T-helper 2 cell treated with Interferon-gamma antibody and Interleukin-4, amounts not matched to agents 100 ng/mL and 5 ng/mL, for 36 hours (primary cell): ENCODE data around the gene BORCS6. TPM values are rescaled to one million over a fixed set of nuclear protein-coding genes. Genes with fewer than 3 reads are reported as not detected.

Source experiments
- intact Hi-C: fragments of 100-400 bp; cut with micrococcal nuclease; formaldehyde crosslinking; loops from one replicate; pipeline ENCODE4 v1.15.1; 2023
- total RNA-seq: library from RNA; stranded (reverse); gene quantifications from 2 replicates; pipeline ENCODE4 v1.2.3, GENCODE V29; 2022

The BORCS6 gene
- total RNA-seq, 1 donor from 2014 or later, result 11.6 TPM

DNA sequence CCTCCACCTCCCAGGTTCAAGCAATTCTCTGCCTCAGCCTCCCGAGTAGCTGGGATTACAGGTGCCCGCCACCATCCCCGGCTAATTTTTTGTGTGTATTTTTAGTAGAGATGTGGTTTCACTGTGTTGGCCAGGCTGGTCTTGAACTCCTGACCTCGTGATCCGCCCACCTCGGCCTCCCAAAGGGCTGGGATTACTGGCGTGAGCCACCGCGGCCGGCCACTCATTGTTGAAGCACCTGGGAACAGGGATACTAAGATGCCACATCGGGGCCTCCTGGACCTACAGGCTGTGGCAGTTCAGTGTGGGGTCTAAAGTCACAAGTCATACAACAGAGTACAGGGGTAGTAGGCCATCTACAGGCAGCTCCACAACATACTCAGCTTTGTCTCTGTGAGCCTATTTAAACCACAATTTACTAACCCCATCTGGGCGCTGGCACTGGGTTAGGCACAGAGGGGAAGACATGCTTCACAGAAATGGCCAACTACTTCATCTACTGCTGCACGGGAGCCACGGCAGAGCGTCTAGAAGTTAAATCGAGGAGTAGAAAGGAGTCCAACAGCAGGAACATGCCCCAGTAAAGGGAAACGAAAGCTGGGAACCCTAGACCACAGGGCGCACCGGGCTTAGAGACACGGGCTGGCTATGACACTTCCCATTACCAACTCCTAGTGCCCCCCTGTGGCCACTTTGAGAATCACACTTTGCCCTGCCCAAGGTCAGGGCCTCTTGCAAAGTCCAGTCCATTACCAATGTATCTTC, 31.5 kb downstream of the BORCS6 start:
- intact Hi-C loops, result loop anchor here (10.0 kb wide), 2 partner anchors 274 to 924 kb away; partner anchors contain the start of genes CHD3, DVL2 and PHF23

DNA sequence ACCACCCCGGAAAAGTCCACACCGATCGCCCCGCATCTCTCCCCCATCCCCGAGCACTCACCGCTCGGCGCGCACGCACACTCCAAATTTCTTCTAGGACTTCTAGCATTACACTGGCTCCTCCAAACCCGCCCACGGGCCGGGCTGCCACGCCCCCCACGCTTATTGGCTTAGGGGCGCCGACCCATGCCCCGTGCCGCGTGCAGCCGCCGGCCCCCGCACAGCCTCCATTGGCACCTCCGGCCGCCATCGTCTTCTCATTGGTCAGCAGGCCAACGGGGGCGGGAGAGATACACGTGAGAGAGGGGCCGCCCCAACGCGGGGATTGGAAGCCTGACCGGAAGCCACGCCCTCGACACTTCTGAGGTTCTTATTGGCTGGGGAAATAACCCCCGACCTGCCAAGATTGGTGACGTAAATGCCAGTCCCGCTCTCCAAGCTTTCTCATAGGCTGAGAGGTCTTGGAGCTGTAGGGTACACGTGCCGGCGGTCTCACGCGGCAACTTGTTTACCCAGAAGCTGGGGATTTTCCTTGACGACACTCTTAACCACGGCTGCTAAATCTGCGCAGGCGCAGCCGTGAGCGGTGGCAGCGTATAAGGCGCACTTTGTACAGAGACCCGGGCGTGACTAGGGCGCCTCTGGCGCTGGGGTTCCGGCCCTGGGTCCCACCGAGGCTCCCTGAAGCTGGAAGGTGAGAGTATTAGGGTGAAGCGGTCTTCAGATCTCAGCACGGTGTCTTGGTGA, 33.6 kb downstream of the BORCS6 start:
- intact Hi-C loops, result loop anchor here (1.0 to 10.0 kb wide), 10 partner anchors 16 to 922 kb away; partner anchors contain the start of genes CHD3, CTC1, DVL2 and PHF23

DNA sequence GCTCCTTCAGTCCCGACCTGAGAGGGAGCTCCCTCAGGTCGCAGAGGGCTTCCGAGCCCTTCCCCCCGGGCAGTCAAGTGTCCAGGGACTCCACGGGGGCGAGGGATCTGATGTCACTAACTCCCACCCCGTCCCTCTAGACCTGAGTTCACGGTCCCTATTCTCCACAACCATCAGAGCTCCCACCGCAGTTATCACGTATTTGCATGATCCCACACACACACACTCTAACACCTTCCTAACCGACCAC, 34.1 kb downstream of the BORCS6 start:
- intact Hi-C loops, result loop anchor here (1.0 to 10.0 kb wide), 10 partner anchors 17 to 921 kb away; partner anchors contain the start of genes CHD3, CTC1, DVL2 and PHF23

DNA sequence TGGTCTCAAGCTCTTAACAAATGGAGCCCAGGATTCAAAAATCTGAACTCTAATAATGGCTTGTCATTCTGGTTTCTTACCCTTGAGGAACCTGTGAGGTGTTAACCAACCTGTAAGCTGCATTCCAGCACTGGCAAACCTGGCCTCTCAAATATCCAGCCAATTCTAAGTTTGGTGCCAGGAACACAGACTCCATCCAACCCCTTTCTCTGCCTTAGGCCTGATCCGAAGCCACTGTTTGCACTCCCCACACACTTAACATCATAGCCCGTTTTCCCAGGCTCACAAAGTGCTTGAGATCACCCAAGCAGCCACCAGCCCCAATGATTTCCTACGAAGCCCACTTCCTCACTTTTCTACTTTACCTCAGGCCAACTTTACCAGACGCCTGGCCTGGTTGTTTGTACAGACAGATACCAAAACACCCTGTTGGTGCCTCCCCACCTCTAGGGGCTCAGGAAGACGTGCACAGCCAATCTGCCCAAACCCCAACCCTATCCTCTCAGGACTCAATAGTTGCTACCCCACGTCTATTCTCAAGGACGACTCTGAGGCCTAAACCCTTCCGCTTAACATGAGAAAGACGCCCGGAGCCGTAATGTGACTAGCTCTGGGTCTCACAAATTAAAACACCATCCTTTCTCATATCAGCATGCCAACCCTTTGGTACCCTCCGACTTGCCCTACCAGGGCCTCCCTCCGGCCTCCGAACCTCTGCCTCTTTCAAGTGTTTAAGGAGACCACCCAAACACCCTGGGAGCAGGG, 34.6 kb downstream of the BORCS6 start:
- intact Hi-C loops, result loop anchor here (10.0 kb wide), 2 partner anchors 271 to 921 kb away; partner anchors contain the start of genes CHD3, DVL2 and PHF23

DNA sequence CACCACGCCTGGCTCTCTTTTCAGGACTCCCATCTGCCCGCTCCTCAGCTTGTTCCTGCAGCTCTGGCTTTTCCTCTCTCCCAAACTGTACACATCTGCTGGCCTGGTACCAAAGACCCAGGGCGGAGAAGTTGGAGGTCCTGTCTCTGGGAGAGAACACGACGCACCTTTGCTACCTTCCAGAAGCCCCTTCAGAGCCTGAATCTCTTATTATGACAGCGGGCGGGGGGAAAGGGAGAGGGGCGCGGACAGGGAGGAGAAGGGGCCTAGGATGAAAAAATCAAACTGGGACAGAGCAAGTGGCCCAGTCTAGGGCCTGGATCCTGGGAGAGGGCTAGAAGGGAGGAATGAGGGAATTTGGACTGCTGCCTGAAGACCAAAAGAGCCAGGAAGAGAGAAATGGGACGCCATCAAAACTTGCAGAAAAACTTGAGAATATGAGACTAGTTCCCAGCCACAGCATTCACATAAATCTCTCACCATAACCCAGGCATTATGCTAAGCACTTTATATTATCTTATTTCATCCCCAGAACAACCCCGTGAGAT, 35.3 kb downstream of the BORCS6 start:
- intact Hi-C loops, result loop anchor here (10.0 kb wide), 2 partner anchors 270 to 920 kb away; partner anchors contain the start of genes CHD3, DVL2 and PHF23

DNA sequence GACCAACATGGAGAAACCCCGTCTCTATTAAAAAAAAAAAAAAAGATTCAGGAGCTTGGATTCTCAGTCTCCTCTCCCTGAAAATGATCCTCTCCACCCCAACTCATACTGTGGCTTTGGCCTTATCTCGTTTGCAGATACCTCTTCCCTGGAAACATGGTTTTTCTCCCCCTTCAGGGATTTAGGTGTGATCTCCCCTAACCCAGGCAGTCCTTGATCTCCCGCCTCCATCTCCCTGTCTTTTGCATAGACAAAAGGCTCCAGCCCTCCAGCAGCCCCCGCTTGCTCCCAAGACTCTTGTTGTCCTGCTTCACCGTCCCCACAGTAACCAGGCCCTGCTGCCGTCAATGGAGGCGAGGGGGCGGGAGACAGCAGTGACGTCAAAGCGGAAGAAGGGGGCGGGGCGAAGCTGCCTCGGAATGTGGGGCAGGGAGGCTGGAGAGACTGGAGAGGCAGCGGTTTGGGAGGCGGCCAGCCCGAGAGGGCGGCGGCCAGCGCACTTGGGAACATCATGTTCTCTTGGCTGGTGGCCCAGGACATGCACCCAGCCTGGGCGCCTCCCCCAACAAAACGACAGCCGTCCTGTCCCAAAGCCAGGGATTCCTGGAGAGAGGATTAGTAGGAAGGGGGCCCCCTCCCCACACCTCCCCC, 35.9 kb downstream of the BORCS6 start:
- intact Hi-C loops, result loop anchor here (10.0 kb wide), 2 partner anchors 269 to 919 kb away; partner anchors contain the start of genes CHD3, DVL2 and PHF23

DNA sequence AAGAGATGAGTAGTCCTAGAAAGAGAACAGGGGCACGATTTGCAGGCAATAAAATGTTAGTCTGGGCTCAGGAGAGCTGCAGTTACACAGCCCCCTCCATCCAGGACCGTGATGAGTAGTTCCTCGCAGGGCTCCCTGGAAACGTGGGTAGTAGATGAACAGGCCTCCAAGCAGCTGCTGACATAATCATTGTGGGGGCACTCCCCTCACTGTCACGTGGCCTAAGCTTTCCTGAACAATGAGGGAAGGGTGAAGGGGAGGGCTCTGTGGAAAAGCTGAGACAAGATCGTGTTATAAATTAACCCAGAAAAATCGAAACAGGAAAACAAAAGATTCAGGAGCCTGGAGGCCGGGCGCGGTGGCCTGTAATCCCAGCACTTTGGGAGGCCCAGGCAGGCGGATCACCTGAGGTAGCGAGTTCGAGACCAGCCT, 36.4 kb downstream of the BORCS6 start:
- intact Hi-C loops, result loop anchor here (10.0 kb wide), 2 partner anchors 269 to 919 kb away; partner anchors contain the start of genes CHD3, DVL2 and PHF23

DNA sequence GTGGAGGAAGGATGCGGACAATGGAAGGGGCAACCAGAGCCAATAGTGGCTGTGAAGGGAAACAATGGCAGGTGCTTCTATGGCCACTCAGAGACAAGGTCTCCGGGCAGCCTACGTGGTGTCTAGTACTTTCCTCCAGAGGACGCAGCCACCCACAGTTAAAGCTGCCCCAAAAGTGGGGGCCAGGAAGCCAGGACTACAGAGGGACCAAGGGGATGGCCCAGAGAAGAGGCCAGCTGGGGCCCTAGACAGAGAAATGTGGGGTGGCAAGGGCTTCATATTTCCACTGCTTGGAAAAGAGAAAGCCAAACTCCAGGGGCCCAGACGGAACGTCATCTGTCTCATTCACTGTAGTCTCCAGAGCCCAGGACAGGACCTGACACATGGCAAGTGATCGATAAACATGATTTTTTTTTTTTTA, 36.9 kb downstream of the BORCS6 start:
- intact Hi-C loops, result loop anchor here (10.0 kb wide), 2 partner anchors 268 to 918 kb away; partner anchors contain the start of genes CHD3, DVL2 and PHF23

DNA sequence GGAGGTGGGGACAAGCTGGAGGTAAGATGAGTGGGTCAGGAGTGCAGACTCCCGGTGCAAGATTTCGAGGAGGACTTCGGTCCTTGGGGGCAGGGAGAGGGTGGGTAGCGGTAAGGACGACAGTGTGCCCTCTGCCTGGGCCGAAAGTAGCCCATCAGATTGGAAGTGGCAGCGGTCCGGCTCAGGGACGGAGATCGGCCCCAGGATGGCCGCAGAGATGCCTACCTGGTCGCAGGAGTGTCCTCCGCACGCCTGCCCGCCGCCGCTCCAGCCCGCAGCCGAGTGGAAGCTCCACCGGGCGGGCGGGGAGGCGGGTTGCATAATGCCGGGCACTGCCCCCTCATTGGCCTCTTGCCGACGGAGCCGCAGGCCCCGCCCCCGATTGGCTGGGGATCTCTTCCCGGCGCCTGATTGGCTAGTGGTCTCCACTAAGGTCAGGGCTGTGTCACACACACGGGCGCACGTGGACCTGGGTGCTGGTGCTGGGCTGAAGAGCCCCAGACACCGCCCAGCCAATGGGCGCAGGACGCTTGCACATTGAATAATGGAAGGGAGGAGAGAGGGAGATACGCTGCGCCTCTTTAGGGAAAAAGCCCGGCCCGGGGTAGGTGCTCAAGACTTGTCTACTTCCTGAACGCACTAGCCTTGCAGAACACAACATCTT, 37.7 kb downstream of the BORCS6 start, which contains the start of gene PER1:
TSS of gene PER1 (minus strand) at position 293 of the 664 bp plus-strand sequence. CDS start 1,698 bp downstream, outside the sequence.
- intact Hi-C loops, result loop anchor here (10.0 kb wide), 2 partner anchors 267 to 917 kb away; partner anchors contain the start of genes CHD3, DVL2 and PHF23

DNA sequence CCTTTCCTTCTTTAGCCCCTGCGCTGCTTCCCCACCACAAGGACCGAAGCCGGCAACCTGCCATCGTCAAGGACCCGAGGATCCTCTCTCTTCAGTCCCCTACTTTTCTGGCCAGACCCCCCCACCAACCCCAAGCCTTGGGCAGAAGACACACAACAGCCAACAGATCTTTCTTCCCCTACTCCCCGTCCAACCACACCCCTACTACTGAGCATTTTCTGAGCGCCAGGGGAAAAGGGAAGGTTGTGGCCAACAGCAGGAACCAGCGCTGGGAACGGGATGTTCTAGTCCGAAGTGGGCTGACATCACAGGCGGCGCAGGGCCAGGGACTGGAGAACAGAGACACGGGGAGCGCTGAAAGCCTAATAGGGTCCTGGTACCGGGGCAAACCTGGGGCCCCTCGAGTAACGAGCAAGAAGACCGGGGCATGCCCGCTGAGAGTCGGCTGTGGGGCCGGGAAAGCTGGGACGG, 38.3 kb downstream of the BORCS6 start:
- intact Hi-C loops, result loop anchor here (1.0 to 10.0 kb wide), 3 partner anchors 12 to 917 kb away; partner anchors contain the start of genes CHD3, DVL2 and PHF23

DNA sequence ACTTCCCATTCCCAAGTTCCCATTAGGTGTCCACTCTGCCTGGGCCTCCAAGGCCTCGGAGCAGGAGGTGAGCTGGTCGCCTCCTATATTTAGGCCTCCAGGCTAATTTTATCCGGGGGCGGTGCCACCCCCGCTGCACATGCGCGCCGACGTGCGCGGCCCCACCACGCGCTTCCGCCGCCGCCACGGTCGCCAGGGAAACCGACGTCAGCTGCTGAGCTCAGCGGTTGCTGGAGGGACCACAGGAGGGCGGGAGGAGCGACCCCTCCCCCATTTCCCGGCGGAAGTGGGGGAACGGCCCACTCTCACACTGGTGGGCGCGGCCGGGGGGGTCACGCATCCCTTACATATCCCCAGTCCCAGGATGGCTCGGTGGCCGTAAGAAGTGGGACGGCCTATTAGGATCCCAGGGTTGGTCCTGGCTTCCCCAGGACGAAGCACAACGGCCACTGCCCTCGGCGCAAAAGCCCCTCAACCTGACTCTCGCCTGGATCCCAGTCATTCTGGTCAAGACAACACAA, 38.8 kb downstream of the BORCS6 start:
- intact Hi-C loops, result loop anchor here (1.0 to 10.0 kb wide), 3 partner anchors 12 to 916 kb away; partner anchors contain the start of genes CHD3, DVL2 and PHF23

DNA sequence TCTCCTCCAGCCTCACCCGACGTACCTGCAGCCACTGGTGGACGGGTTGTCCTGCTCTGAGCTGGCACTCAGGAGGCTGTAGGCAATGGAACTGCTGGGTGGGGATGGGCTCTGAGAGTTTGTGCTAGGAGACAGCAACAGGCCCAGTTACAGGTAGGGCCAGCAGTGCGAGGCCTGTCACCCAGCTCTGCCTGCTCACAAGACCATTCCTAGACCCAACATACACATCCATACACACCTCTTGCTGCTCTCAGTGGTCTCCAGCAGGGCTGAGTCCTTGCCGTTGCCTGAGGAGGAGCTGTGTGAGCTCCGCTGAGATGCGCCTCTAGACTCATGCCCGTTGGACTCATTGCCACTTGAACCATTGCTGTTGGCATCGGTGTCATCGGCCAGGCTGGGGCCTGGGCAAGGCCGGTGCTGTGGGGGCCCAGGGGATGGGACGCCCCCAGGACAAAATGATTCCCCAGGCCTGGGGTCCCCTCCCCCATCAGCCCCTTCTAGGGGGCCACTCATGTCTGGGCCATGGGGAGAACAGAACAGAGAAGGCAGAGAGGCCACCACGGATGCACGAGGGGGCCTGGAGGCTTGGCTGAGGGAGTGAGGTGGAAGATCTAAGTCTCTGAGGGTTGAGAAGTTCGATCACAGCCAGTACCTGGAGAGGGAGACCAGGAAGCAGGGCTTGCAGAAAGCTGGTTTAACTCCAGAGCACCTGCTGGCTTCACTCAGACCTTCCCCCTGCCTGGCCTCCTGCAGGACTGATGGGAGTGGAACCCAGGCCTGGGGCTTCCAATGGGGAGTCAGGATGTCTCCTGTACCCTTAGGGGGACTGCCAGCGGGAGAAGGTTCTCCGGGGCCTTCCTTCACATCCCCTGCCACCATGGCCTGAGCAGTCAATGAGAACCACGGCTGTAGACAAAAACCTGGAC, 39.5 kb downstream of the BORCS6 start:
- intact Hi-C loops, result loop anchor here (1.0 to 10.0 kb wide), 3 partner anchors 11 to 916 kb away; partner anchors contain the start of genes CHD3, DVL2 and PHF23

DNA sequence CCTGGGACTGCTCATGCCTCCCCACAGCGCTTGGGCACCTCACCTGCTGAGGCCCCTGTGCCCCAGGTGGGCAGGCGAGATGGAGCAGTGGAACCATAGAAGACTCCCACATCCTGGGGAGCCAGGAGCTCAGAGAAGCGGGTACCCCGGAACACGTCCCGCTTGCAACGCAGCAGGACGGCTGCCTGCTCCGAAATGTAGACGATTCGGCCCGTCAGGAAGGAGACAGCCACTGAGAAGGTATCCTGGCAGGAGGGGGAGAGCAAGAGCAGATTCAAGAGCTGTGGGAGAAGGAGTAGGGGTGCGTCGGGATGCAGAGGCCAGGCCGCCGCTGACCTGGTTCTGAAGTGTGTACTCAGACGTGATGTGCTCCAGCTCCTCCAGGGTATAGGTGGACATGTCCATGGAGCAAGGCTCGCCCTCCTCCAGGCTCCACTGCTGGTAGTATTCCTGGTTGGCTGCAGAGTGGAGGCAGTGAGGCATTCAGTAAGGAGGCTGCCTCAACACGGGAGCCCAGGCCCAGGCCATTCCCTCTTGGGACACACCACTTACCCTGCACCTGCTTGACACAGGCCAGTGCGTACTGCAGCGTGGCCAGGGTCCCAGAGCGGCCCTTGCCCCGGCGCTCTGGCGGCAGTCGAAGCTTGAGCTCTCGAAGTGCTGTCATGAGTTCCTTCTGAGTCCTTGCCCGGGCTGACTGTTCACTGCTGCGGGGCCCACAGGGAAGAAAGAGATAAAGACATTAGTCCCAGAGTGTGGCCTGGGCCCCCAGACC, 40.4 kb downstream of the BORCS6 start:
- intact Hi-C loops, result loop anchor here (10.0 kb wide), 2 partner anchors 265 to 915 kb away; partner anchors contain the start of genes CHD3, DVL2 and PHF23

DNA sequence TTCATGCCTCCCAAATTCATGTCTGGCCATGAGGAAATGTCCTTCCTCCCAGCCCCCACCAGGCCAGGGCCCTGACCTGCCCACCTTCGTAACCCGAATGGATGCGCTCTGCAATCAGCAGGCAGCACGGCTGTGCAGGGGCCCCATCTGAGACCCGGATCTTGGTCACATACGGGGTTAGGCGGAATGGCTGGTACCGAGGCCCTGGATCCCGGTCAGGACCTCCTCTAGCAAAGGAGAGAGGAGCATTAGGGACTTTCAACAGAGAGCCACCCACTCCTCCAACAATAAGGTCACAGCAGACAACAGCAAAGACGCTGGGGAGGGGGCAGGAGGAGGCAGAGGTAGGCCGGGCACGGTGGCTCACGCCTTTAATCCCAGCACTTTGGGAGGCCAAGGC, 41.4 kb downstream of the BORCS6 start:
- intact Hi-C loops, result no loop called here

DNA sequence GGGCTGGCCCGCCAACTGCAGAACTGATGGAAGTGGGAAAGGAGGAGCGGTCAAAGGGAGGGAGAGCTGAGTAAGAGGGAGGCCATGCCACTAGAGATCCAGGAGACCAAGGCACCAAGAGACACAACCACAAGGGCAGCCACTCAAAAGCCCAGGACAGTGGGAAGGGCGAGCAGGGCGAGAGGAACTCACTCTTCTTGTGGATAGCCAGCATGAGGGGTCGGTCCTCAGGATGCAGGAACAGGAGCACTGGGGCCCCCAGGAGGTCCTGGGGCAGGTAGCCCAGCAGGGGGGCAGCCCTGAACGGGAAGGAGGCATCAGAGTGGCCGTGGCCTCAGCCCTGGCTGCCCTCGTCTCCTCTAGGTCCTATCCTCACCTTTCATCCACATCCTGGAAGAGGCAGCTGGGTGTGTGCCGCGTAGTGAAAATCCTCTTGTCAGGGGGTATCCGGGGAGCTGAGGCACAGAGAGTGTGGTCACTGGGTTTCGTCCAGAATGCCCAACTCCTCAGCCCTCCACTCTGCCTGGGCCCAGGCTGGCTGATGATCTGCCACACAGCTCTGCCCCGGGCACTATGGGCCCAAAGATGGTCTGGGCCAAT, 42.1 kb downstream of the BORCS6 start:
- intact Hi-C loops, result no loop called here

DNA sequence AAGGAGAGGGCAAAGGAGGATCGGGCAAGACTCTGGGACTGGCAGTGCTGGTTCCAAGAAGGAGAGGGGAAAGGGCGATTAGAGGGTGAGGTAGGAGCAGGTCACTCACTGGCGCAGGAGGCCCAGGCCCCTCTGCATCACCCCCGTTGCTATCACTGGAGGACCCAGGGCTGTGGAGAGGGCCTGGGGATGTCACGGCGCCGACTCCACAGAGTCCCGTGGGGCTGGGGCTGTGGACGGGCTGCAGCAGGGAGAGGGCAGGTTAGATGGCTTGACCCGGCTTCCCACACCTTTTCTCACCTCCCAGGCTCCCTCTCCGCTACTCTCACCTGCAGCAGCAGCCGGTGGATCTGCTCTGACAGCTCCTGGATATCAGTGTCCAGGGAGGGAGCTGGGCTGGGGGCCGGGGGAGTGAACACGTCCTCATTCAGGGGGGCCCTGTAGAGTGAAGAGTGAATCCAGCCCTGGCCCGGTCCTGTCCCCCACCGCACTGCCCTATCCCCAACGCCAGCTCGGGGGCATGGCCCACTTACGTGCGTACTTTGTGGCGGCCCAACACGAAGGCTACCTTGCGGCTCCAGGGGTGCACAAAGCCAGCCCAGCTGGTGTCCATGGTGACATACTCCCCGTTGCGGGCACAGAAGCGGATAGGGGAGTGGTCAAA, 42.7 kb downstream of the BORCS6 start:
- intact Hi-C loops, result no loop called here
